HG02973 (cell line): ENCODE results near the gene CTIF.

Source experiments
- ATAC-seq: cut with Tn5 transposase; IDR thresholded peaks from one replicate; pipeline ENCODE4 v1.9.1; 2021; ENCODE audit warnings: moderate library complexity; ENCODE audit not compliant: unreplicated experiment

CTIF gene

DNA sequence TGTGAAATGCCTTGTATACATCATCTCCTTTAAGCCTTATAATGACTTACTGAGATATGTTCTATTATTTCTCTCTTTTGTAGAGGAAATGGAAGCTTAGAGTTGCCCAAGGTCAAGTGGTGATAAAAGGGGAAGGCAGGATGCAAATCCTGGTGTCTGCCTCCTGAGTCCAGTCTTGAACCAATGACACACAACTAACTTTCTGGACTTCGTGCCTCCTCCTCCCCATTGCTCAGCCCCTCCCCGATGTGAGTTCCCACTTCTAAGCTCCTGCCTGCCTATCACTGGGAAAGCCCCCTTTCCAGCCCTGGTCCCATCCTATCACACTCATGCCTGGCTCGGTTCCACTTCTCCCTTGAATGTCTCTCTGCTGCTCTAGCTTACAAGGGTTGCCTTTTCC, 6.9 kb upstream of the CTIF start:
- no peak for ATAC-seq

GRCh38 chr18:48533340-48534070, 5.3 kb upstream of the CTIF start:
- no peak for ATAC-seq

DNA sequence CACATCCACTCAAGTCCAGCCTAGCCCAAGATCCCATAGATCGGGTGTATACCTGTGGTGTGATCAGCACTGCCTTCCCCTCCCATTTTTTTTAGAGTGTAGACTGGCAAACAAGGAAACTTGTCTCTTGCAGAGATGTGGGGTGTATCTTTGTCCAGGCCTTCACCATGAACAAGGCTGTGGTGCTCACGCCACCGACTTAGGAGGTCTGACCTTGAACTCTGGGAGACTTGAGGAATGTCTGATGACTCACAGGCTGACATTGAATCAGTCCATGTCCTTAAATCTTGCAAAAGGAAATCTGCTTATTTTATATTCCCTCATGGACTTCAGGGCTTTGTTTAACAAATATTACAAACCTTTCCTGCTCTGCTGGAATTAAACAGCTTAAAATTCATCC, 4.5 kb upstream of the CTIF start:
- no peak for ATAC-seq

DNA sequence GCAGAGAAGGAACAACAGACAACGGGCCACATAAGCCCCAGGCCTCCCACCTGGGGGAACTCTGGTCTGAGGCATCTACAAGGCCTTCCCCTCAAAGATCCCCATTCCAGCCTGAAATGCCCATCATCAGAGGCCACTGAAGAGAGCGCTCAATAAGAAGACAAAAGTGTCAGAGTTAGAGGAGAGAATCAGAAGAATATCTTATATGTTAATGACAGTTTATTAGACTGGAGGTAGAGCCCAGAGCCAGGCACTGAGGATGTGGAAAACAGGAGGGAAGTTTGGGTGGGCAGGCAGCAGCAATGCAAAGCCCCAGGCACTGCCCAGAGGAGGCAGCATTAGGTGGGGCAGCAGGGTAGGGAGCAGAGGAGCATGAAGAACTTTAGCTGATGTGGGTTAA, 2.9 kb upstream of the CTIF start:
- no peak for ATAC-seq

GRCh38 chr18:48536516-48536915, 2.3 kb upstream of the CTIF start:
- no peak for ATAC-seq

- ATAC-seq: no peak
Observed at GRCh38 chr18:48539406-48540250, 797 bp downstream of the CTIF start.

- ATAC-seq: no peak
Observed at GRCh38 chr18:48540251-48541025, 1.6 kb downstream of the CTIF start.

- ATAC-seq: no peak
Observed at GRCh38 chr18:48541026-48541746, 2.4 kb downstream of the CTIF start.

- no peak for ATAC-seq
Observed at GRCh38 chr18:48541747-48542400, 3.0 kb downstream of the CTIF start.

- no peak for ATAC-seq
Observed at GRCh38 chr18:48542513-48543181, 3.8 kb downstream of the CTIF start.

GRCh38 chr18:48543228-48543627, 4.4 kb downstream of the CTIF start:
- no peak for ATAC-seq

DNA sequence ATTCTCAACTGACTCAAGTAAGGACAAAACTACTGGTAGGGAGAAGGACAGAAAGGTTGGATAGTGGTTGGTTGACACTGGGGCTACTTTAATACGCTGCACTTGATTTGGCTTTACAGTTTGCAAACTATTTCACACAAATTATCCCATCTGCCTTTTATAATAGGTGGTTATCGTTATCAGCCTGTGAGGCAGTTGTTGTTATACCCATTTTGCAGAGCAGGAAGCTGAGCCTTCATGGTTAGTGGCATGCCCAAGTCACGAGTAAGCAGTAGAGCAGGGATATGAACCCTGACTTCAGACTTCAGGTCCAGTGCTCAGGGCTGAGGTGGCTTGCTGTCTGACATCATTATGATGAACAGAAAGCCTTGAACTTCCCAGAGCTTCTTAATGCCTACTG, 5.3 kb downstream of the CTIF start:
- ATAC-seq: no peak

GRCh38 chr18:48544661-48545415, 6.0 kb downstream of the CTIF start:
- ATAC-seq: no peak

DNA sequence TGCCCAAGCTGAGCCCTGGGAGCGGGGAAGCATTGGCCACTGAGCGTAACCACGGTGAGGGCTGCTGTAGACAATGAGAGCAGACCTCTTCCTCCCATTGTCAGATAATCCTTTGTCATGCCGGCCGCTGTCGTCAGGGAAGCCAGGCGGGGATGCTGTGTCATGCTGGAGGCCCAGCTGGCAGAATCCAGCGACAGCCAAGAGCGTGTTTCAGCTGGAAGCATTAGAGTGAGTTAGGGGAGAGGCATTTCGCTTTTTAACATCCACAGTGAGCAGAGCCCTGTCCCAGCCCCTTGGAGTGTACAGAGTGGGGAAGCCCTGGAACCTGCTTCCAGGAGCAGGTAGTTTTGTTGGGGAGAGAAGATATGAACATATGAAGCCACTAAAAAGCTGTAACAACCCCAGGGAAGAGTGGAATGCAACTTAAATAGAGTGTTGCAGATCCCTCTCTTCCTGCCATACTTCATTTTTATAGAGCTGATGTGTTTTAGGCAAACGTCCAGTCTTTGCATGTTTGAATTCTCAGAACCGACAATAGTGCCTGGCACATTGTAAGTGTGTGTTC, 7.0 kb downstream of the CTIF start:
- no peak for ATAC-seq

DNA sequence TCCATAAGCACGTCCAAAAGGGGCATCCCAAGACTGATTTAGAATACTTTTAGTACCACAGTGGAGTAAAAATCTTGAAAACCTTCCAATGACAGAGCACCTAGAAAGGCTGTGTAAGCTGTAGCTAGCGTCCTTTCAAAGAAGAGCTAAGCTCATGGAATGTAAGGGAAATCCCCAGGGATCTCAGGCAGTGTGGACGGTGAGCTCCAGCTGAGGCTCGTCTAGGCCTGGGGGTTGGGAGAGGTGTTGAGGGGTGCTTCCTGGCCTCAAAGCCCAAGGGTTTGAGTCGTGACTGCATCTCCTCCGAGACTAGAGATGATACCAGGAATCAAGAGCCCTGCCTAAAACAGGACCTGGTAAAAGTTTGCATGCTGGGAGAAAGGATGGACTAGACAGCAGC, 7.6 kb downstream of the CTIF start:
- ATAC-seq: no peak

- ATAC-seq: no peak
Observed at GRCh38 chr18:48547531-48547981, 8.7 kb downstream of the CTIF start.

GRCh38 chr18:48548011-48548771, 9.4 kb downstream of the CTIF start:
- no peak for ATAC-seq

GRCh38 chr18:48548921-48549320, 10.1 kb downstream of the CTIF start:
- no peak for ATAC-seq
